AML-193 (cell line): Measurements from ENCODE around the gene RLN1.
"Not testable (repeated sequence)": the region's sequence is repeated elsewhere in the genome, so short reads cannot be mapped to it uniquely, and the experiment has no call there.

Experiments
- DNase-seq, 2 experiments: peaks; one replicate each; lab custom pipeline; 2025; lab: John Stamatoyannopoulos, UW

The RLN1 gene

DNA sequence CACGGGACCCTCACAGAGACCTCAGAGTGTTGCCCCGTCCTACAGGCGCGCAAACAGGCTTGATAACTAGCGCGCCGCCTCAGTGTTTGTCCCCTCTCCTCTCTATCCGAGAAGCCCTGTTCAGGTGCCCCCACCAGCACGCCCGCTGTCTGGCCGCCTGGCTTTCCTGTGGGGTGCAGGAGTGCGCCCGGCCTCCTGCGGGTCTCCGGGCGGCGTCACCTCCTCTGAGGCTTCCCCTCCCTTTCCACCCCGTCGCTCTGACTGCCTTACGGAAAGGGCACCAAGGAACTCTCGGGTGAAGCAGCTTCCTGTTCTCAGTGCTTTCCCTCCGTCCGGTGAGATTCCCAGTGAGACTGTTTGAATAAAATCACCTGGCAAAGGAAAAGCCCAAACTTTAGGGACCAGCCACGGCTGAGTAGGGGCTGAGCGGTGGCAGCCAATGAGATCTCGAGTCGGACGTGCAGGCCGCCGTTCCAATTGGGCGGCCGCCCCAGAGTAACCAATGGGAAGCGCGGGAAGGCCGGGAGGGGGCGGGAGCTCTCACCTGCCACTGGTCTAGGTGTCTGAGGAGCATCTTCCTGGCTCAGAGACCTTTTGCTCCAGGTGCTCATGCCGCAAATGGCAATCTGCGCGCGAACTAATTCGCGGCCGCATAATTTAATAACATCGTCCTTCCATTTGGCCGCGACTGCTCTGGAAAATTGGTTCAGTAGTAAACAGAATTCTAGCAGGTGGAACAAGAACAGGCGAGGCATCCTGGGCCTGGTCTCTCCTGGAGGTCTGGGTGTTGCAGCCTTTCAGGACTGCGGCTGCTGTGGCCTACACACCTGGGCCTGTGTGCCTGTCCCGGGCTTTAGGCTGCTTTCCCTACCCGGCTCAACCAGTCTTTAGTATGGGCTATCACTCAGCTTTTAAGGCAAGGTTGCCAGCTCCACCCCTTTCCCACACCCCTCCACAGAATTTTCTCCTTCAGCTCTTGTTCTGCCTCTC is at the start of gene RLN1:
RLN1 (minus strand) TSS at position 885 of the 990 bp plus-strand sequence; CDS start at position 755, 130 bp downstream.
- not testable (repeated sequence) for DNase-seq

GRCh38 chr9:5389109-5389732 is 49.5 kb upstream of the RLN1 start:
- peak; percentile 78 to 84 for DNase-seq

DNA sequence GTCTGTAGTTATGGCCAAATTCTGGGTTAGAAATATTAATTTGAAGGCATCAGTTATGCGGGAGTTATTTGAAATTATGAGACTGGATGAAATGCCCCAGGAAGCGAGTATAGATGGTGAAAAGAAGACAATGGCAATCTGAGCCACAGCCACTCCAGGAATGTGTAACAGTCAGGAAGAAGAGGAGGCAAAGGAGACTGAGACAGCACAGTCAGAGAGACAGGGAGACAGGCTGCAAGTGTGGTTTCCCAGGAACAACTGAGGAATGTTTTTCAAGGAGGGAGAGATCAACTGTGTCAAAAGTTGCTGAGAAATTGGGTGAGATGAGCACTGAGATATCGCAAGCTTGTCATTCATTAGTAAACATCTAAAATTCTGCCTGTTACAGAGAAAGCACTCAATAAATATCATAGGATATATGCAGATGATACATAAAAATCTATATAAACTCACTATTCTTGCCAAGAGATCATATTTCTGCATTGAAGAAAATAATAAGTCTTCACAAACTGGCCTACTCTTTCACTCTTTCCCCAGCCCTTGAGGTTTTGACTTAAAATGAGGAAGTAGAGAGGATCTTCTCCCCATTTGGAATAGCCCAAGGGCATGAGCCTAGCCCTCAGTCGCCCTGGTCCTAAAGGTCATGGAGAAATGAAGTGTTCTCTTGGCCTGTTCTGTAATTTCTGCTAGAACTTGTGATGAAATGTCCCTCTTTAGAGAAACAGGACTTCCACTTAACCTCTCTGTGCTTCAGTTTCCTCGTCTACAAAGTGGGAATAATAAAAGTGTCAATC is 48.5 kb upstream of the RLN1 start:
- DNase-seq, result peak; percentile 92 to 95

GRCh38 chr9:5384436-5384835 is 44.8 kb upstream of the RLN1 start:
- no peak for DNase-seq

DNA sequence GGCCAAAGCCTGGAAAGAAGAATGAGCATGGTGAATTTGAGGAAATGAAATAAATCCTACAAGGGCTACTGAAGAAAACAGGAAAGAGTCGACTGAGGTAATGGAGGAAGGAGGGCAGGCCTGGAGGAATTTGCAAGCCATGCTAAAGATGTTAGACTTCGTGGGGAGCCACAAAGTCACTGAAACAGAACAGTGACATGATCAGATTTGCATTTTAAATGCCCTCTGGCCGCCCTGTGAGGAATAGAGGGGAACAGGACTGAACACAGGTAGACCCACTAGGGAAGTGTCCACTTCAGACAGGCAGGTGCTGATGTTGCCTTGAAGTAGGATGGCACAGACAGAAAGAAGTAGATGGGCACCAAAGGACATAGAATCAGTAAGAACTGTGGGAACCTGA is 42.8 kb upstream of the RLN1 start:
- no peak for DNase-seq

GRCh38 chr9:5375790-5376477 is 36.3 kb upstream of the RLN1 start:
- DNase-seq, result no peak

GRCh38 chr9:5375091-5375490 is 35.4 kb upstream of the RLN1 start:
- no peak for DNase-seq

DNA sequence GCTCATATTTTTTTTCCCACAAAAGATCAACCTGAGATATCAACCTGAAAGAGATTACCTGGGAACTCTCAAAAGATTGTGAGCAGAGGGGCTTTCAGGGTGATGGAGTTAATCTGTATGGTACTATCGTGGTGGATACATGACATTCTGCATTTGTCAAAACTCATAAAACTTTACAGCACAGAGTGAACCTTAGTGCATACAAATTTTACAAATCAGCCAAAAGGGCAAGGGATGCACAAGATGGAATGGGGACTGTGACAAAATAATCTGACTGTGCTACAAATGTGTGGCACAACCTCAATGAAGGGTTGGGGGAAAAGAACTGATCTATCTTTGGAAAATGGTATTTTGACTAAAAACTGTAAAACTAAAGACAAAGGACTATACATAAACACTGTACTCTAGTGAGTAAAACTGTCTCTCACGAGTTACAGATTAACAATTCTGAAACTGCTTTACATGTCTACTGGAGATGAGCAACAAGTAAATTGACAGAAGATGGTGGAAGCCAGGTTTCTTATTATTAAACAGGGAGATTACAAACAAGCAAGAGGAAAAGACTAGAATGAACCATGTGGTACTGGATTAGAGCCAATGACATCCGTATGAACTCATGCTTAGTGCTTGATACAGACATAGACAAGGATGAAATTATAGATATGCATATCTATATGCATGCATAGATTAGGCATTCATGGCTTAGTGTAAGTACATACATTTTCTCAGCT is 24.8 kb upstream of the RLN1 start:
- no peak for DNase-seq

GRCh38 chr9:5361326-5362010 is 21.8 kb upstream of the RLN1 start:
- no peak for DNase-seq

DNA sequence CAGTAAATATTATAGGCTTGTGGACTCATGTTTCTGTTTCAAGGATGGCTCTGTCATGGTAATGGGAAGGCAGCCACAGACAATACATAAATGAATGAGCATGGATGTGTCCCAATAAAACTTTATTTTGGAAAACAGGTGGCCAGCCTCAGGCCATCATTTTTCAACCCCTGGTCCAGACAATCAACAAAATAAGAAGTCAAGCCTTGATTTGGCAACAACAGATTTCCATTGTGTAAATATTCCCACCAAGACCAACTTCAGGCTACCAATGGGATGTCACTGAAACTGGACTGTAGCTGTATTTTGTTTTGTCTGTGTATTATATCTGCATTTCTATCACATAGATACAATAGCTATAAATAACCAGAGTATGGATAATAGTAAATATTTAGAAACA is 20.7 kb upstream of the RLN1 start:
- DNase-seq, result no peak

- DNase-seq, result no peak
These were observed 17.9 kb upstream of the RLN1 start for GRCh38 chr9:5357431-5358105.

DNA sequence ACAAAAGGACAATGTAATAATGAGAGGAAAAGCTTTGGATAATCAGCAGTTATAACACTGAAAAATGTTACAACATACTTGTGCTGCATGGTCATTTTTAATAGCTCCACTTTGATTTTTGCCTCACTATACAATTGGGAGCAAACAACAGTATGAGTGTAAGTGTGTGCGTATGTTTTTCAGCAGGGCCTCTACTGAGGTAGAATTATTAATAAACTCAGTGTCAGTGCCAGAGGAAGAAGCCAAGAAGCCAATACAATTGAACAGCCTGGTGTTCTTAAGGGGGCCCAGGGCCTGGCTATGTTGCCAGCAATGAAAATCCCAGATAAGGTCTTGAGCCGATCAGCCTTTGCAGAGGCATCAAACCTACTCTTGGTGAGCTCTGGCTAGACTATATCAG is 16.1 kb upstream of the RLN1 start:
- no peak for DNase-seq

- DNase-seq, result no peak
These were observed 15.6 kb upstream of the RLN1 start for GRCh38 chr9:5355226-5355625.

GRCh38 chr9:5354184-5354583 is 14.5 kb upstream of the RLN1 start:
- no peak for DNase-seq

DNA sequence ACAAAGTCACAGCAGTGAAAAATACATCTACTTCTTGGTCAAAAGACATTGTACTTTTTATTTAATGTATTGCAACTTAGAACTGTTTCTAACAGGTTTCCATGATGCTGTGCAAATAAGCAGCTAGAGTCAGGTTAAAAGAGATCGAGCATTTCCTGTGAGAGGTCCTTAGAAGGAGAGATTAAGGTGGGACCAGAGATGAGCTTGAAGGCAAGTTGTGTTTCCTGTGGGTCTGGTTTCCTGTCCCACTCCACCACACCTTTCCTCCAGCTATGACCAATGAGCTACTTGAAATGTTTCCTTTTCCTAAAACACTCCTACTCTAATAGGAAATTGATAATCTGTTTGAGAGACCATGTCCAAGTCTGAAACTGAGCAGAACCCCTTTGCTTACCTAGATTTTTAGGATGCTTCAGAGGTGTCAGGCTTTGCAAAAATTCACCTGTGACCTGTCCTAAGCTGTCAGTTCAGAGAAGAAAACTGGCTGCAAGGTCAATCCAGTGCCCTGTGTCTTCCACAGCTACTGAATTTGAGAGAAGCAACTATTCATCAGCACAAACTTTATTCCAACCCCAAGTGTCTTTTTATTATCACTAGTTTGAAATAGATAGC is 13.1 kb upstream of the RLN1 start:
- DNase-seq, result no peak

DNA sequence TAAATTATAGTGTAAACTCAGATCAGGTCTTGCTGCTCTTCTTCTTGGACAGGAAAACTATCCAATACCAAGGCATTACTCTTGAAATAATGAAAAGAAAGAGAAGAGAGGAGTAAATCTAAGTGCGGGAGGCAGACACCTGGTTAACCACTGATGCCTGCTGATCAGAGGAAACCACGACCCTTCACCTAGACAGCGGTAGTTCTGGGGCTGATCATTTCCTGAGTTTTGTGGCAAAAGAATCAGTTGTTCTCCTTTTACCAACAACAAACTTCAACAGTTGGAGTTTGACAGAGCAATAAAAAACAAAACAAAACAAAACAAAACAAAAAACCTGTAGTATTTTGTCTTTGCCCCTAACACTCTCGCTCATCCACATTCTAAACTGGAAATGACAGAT is 3.0 kb downstream of the RLN1 start:
- DNase-seq, result no peak

- not testable (repeated sequence) for DNase-seq
These were observed 8.4 kb downstream of the RLN1 start for GRCh38 chr9:5331276-5331675.

GRCh38 chr9:5326893-5327548 is 12.7 kb downstream of the RLN1 start:
- no peak for DNase-seq

DNA sequence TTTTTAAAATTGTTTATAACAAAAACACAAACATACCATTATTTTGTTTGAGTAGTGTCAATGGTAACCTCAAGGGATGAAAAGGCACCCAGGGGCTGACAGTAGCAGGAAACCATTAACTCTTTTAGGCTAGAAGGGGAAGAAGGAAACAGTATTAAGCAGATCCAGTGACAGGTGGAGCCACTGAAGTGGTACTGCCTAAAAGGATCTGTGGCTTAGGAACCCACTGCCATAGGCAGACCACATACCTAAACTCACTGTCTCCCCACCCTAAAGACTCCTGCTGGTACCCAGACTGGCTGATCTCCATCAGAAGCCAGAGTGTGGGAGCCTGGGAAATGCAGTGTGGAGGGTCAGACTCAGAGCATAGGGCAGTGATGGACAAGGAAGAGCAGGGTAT is 13.5 kb downstream of the RLN1 start:
- no peak for DNase-seq
